ENCODE measurements around the gene SOWAHA.

GRCh38 chr5:132824426-132824825 lies 11.3 kb downstream of the SOWAHA start:
- TF ChIP-seq HDAC2 (IDR thresholded peaks at IDR 0.05) (no peak), HEYL (CRISPR knock-in tag; IDR thresholded peaks at IDR 0.05) (no peak)
